ENCODE data around the gene SPRED2. TPM values are rescaled to one million over a fixed set of nuclear protein-coding genes. Genes with fewer than 3 reads are reported as not detected.

Gene SPRED2
- total RNA-seq, 1 experiment from 2014 or later: 20.2 TPM

DNA sequence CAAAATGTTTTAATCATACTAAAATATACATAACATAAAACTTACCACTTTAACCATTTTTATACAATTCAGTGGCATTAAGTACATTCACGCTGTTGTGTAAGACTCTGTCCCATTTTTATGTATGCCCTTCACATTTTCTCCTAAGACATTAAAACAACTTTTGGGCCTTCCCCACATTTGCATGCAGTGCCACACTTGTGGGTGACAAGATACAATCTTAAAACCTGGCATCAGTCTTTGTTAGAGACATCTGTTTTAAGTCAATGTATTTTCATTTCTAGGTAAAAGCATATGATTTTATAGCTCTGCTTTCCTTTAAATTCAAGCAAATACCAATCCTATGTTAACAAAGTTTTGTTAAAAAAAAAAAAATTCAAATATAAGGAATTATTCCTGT, 17.3 kb downstream of the SPRED2 start:
- no peak for DNase-seq (ENCODE audit: low read depth)

DNA sequence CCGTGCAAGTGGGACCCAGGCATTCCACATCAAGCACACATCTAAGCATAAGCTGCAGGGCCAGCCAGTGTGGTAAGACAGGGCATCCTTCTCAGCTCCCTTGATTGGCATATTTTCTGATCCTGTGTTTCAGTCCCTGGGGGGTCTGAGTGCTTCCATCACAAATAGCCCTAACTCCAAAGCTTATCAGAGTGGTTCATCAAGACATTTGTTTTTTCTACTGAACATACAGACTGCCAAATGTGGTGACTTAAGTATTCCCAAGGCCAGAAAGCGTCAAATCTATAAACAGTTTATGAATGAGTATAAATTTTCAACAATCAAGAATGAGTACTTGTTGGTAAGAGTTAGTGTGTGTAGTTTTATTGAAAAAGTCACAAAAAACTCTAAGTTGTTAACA, 18.8 kb downstream of the SPRED2 start:
- DNase-seq (ENCODE audit: low read depth): no peak

DNA sequence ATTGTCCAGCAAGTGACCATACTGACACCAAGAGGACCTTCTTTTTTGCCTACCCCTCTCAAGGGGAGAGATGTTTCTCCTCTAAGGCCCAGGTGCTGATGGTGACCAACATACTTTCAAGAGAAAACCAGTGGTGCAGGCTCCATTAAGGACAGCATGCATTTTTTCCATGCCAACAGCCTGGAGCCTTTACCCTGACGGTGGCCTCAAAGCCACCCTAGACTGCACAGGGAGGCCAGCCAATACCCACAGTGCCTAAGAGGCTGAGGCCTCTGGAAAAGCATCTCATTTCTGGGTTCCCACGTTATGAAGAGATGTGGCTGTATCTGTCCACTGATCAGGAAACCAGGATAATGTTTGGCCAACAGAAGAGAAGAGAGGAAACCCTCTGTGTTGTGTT, 19.3 kb downstream of the SPRED2 start:
- no peak for DNase-seq (ENCODE audit: low read depth)

DNA sequence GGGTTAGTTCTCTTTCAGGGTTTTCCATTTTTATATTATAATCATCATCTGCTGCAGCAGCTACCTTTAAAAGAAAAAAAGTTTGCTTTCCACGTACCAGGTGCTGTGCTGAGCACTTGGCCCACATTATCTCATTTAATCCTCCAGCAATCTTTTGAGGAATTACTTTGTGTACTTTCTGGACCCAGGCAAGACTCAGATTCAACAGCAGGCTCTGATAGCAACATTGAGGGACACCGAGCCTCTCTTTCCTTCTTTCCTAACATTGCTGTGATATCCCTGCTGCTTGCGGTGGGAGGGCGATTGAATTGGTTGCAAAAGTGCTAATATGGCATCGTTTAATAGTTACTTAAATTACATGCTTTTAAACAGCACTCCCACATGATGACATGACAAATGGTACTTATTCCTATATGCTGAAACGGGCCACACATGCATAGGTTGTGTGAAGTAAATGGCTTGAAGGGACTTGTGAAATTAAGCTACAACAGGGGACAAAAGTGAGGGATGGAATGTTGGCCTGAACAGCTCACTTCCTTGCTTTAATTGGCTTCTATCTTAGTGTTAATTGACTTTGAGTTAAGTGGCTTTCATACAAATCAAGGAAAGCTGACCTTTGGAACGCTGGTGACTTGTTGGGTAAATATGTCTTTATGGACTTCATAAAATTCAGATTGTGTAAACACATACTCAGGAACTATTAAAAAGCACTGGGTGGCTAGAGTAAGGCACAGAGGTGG, 21.2 kb downstream of the SPRED2 start:
- DNase-seq (ENCODE audit: low read depth): no peak

DNA sequence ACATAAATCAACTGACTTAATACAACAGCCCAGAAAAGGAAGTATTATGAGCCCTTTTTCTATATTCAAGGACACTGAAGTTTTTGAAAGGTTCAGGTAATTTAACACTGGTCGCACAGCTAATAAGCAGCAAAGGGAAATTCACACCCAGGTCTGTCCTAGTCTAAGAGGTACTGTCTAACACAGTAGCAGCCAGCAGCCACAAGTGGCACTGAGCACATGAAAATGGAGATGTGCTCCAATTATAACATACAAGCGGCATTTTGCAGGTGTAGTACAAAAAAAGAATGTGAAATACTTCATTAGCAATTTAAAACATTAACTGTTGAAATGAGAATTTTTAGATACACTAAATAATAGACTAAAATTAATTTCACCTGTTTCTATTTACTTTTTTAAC, 23.4 kb downstream of the SPRED2 start:
- DNase-seq (ENCODE audit: low read depth): no peak

DNA sequence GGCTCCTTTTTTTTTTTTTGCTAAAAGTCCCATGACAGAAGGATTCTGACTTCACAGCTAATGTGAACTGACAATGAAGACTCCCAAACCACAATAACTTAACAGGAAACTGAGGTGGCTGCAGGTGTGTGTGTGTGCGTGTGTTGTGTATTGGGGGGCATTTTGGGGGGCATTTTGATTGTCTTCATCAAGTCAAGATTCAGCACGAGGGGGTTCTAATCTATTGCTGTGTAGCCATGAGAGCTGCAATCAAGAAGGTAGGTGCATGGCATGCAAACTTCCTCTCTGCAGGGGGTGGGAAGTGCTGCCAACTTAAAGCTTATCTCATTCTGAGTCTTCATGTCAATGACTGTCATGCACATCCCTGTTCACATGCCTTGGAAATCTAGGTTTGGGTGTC, 25.2 kb downstream of the SPRED2 start:
- DNase-seq (ENCODE audit: low read depth): no peak

DNA sequence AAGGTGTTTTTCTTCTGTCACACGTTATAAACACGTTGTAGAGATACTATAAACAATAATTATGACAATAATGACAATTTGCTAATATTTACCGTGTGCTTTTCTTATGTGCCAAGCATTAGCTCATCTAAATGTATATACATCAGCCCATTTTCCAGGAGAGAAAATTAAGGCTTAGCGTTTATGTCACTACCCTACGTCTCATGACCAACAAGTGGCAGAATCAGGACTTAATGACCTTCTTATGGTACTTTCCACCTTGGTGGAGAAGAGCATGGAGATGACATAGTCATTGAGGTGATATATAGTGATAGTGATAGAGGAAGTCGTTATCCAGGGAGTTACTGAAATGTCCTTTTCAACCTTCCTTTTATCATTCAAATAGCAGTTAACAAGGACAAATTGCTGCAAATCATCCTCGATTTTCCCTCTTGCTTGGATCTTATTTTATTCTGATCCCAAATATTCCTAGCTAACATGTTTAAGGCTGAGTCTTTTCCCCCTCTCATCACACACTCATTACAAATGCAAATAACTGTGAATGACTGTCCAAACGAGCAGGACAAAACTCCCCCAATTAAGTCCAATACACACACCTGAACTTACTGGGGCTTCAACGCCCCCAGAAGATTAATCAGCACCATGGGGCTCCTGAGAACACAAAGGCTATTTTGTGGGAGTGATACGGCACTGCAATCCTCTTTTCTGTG, 27.3 kb downstream of the SPRED2 start:
- DNase-seq (ENCODE audit: low read depth): no peak

DNA sequence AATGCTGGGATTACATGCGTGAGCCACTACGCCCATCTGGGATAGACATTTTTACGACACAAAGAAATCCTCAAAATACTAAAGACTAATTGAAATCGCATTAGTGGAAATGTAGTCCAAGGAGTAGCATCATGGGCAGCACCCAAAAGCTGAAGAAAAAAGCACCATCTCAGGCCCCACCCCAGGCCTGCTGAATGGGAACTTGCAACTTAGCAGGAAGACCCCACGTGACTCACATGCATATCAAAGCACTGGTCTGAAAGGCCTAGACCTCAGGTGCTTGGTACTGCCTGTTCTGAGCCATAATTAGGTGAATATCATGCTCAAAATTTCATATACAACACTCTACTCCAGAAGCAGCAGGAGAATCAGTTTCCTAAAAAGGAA, 28.9 kb downstream of the SPRED2 start:
- DNase-seq (ENCODE audit: low read depth): no peak

DNA sequence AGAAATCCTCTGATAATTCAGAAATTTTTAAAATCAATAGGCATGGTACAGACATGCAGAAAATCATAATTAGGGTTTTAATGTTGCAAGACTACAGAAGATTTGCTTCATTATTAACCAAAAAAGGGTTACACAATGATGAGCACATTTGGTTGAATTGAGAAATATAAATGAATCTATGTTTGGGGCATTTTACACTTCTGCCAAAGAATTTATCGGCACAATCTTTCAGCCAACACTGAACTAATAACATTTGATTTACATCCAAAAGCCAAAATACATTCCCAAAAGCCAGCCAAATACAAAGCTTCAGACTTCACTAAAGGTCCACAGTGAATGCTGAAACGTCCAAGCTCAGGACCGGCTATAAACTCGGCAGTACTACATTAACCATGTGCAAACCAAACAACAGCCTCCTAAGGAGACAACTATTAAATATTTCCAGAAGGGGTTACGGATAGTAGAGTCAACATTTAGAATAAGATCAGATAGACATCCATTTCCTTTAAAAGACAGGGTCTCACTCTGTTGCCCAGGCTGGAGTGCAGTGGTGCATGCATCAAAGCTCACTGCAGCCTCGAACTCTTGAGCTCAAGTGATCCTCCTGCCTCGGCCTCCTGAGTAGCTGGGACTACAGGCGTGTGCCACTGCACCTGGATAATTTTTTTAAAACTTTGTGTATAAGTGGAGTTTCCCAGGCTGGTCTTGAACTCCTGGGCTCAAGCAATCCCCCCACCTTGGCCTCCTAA, 29.4 kb downstream of the SPRED2 start:
- no peak for DNase-seq (ENCODE audit: low read depth)

DNA sequence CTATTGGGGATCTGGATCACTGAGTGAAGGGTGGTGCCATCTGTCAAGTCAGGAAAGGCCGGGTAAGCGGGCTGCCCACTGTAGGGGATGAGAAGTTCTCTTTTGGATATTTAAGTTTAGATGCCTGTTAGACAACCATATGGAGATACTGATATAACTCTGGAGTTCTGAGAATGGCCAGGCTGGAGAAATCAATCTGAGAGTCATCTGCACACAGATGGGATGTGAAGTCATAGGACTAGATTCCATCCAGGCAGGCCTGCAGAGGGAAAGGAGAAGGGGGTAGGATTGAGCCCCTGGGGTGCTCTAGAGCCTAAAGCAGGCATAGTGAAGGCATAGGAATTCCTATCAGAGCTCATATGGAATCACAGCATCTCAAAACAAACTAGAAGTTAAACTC, 30.1 kb downstream of the SPRED2 start:
- no peak for DNase-seq (ENCODE audit: low read depth)

DNA sequence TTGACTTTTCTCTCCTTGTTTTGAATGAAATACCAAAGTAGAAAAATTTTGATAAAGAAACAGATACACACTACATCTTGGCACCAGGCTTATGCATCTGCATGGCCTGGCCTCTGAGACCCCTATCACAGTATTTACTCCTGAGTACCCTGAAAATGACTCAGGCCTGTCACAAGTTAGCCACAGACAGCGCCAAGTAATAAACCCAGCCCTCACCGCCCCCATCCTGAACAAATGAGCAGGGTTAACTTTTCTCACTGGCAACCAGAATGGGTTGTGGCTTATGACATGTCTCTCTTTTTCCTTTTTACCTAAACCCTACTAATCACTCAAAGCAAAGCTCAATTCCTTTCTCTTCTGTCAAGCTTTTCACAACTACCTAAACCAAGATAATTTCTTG, 35.3 kb downstream of the SPRED2 start:
- peak; percentile 56 for DNase-seq (ENCODE audit: low read depth)

DNA sequence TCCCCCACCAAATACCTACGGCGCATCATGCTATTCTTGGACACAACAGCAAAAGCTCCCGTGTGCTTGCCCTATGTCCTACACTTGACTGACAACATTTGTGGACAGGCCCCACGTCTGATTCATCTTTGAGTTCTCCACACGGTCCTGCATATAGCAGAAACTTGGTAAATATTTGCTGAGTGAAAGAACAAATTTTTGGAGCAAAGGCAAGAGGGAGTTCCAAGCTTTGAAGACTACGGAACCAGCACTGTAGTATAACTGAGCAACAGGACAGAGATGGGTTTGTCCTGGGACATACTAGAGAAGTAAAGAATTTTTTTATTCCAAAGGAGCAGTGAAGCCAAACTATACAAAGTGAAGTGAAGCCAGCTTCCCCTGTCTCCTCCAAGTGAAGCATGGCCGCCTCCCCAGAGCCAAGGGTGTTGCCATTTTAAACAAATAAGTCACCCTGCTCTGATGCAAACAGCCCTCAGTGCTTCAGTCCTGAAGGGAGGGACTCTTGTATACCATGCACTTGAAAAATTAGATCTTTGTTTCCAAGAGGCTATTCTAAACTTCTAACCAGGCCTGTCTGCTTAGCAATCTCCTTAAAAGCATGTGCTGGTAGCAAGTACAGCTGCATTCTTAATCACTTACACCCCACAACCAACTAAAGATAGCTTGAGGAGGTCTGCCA, 35.9 kb downstream of the SPRED2 start:
- DNase-seq (ENCODE audit: low read depth): peak; percentile 47

DNA sequence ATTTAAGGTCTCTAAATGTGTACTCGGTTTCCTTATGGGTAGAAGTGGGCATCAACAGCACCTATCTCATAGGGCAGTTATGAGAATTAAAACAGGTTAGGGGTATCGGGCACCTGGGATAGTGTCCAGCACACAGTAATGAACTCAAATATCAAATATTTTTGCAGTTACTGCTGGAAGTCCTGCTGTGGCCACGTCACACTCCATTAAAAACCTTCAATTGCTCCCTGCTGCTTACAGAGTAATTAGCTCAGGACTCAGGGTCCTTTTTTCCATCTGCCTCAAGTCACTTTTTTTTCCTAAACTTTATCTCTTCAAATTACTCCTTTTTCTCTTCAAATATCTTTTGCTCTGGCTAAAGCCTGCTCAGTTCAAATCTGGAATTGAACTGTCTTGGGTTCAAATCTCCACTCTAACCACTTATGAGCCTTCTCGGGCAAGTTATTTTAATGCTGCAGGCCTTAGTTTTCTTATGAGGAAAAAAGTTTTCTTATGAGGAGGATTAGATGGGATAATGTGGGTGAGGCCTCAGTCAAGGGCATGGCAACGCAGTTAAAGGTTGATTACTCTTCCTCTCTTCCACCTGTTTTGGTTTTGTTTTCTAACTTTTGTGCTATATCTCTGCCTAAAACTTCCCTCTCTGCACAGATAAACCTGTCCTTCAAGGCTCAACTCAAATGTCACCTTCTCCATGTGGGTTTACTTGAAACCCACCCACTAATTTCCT, 36.6 kb downstream of the SPRED2 start:
- DNase-seq (ENCODE audit: low read depth): no peak

DNA sequence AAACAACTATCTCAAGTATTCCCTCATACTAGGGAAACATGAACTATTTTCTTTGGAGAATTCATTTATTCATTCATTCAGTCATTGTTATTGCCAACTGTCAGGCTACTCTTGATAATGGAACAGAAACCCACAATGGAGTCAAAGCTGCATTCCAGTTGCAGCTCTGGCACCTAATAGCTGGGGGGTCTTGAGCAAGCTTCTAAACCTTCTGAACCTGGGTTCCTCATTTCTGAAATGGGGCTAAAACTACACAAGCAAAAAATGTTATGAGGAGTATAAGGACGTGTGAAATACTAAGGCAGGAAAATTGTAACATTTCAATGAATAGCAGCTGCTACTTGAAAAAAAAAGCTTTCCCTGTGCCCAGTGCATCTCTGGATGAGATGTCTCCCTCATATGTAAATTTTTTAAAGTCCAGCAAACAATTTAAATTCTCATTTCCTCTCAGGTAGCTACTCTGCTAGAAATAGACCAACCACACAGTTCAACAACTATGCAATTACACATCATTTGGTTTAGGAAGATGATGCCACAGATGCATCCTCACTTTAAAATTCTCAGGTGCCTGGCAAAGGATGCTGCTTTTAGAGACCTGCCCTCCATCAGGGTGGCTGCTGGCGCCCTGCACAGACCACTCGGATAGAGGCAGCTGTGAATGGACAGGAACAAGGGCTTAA, 38.5 kb downstream of the SPRED2 start:
- DNase-seq (ENCODE audit: low read depth): no peak

DNA sequence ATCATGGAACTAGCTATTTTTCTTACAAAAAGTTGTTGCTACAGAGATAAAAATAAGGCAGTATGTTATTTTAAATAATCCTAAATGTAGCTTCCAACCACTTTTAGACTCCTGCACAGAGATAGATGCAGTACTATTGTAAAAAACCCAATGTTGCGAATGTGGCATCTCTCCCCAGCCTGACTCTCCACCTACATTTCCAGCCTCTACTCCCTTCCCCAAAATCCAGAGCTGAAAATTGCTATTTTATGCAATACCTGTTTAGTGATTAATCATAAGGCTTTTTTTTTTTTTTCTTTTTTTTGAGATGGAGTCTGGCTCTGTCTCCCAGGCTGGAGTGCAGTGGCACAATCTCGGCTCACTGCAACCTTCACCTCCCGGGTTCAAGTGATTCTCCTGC, 39.4 kb downstream of the SPRED2 start:
- DNase-seq (ENCODE audit: low read depth): no peak

DNA sequence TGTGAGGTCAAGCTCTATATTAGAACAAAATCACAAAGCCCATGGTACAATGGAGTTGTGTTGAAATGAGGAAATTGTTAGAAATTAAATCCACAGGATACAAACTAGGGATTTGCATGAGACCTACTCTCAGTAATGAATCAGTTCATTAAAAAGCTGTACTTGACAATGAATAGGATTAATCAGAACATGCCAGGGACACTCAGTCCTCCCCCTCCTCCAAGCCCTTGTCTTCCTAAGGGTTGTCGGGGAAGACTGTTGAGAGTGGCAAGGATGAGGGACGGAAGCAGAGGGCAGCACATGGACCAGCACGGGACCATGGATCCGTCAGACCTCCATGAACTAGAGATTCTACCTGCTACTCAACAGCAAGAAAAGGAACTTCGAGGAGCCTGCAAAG, 39.8 kb downstream of the SPRED2 start:
- DNase-seq (ENCODE audit: low read depth): no peak

DNA sequence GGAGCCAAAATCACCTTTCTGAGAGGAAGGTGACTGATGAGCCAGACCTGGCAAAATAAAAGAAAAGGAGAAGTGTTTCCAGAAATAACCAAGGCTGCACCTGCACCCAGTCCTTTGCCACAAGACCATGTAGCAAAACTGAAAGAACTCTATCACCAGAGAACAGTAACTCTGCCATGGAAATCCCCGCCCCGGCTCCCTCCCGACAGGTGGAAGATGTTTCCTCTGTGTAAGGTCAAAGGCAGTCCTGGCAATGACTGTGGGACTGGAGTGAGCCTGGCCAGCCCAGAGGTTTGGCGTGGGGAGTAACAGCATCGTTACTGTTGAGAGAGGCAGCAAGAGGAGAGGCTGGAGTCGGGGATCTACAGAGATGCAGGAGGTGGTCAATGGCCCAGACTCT, 42.3 kb downstream of the SPRED2 start:
- DNase-seq (ENCODE audit: low read depth): no peak

DNA sequence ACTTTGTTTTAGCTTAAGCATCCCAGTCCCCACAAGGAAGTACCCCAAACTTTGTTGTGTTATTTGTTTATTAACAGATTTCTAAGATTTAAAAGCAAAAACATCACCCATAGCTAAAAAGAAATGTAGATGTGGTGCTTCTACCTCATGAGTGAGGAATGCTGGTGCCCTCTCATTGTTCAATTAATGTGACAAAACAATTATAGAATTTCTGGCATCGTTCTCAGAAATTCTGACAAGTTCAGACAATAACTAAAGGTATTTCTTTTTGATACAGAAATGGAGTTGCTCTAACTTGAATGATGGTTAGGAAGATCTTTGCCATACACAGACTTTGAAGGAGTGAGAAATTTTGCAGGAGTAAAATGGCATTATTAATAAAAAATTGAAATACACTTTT, 42.9 kb downstream of the SPRED2 start:
- no peak for DNase-seq (ENCODE audit: low read depth)

DNA sequence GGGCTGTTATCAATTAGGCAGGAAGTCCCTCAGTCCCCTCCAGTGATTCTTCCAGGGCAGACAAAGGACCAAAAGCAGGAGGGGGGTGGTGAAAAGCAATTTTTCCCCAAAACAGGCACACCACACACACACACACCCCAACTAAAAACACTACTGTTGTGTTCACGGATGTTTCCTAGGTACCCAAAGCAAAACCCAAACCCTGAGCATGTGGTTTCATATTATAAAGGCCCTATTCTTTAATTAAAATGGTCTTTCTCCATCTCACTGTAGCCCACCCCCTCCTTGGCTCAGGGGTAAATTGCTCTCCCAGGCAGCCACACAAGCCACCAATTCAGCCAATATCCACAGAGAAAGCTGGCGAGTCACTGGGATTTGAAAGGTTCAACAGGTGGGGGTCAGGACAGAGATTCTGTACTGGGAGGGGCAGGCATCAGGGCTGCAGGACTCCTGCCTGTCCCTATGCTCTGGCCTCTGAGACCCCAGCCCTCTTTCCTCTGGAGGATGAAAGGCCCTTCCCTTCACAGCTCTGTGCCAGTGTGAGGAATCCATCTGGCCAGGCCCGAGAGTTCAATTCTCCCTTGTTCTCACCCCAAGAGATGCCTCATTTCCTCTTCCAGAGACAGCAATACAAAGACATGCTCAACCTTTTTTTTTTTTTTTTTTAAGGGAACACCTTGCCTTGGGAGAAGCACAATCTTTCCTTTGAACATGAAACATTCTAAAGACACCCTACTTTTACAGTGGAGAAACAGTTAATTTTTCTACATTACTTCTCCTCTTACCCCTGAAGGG, 43.6 kb downstream of the SPRED2 start:
- DNase-seq (ENCODE audit: low read depth): peak; percentile 49

DNA sequence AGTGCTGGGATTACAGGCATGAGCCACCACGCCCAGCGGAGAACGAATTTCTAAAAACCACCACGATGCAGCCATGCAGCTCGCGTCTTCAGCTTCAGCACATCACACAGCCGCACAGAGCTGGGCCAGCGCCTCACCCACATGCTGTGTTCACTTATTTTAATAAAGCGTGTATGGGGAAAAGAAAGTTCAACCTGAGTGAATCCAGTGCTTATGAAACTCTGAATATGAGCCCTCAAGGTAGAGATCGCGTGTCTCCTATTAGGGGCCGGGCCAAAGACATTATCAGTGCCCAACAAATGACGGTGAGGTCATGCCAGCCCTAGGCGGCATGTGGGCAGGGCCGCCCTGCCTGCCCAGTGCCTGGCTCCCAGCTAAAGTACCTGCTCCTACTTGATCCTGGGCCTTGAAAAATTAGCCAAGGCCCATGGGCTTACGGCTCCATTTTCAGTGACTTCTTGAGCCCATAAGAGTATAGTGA, 44.3 kb downstream of the SPRED2 start:
- peak; percentile 67 for DNase-seq (ENCODE audit: low read depth)
